HepG2 (cell line): ENCODE data around the gene ZNF683. TPM values are rescaled to one million over a fixed set of nuclear protein-coding genes. Genes with fewer than 3 reads are reported as not detected.

Experiments used
- AFF4 ChIP-seq: sonication (generic); formaldehyde crosslinking; IDR thresholded peaks from 2 replicates; pipeline ENCODE4 v1.4.0; 2020; ENCODE audit warnings: missing genetic modification reagents
- AGO1 ChIP-seq: fragments of 200-400 bp; formaldehyde crosslinking; IDR thresholded peaks from 2 replicates; pipeline ENCODE4 v1.6.1; 2017; ENCODE audit warnings: mild to moderate bottlenecking, low read depth, low read length, moderate library complexity; ENCODE audit not compliant: poor library complexity, severe bottlenecking
- BRCA1 ChIP-seq: sonication (generic); formaldehyde crosslinking; IDR thresholded peaks from 2 replicates; pipeline ENCODE4 v1.4.0; 2020; ENCODE audit warnings: missing genetic modification reagents
- HHEX ChIP-seq: IDR thresholded peaks from 2 replicates; pipeline ENCODE4 v1.6.1; 2016; ENCODE audit warnings: control low read depth
- HNRNPH1 ChIP-seq: fragments of 200-400 bp; formaldehyde crosslinking; optimal IDR thresholded peaks from 2 replicates; pipeline ENCODE3; 2017; ENCODE audit warnings: mild to moderate bottlenecking, low read depth, low read length
- MAFK ChIP-seq, 2 experiments: IDR thresholded peaks in 1 of 2; conservative IDR thresholded peaks in 1 of 2; 2 replicates each; pipeline ENCODE4 v1.6.1; 2011; ENCODE audit warnings: improper control_type of control experiment in 2 of 2, low read length in 2 of 2
- MXI1 ChIP-seq: IDR thresholded peaks from 3 replicates; pipeline ENCODE4 v1.6.1; 2012; ENCODE audit warnings: low read depth, low read length, inconsistent platforms, borderline replicate concordance
- PHF5A ChIP-seq: IDR thresholded peaks from one replicate; pipeline ENCODE4 v1.6.1; 2018; ENCODE audit warnings: low read depth, missing genetic modification reagents; ENCODE audit not compliant: unreplicated experiment
- POGZ ChIP-seq: sonication (generic); formaldehyde crosslinking; IDR thresholded peaks from 2 replicates; pipeline ENCODE4 v1.4.0; 2020; ENCODE audit warnings: mild to moderate bottlenecking, missing genetic modification reagents
- WIZ ChIP-seq: sonication (generic); formaldehyde crosslinking; IDR thresholded peaks from 2 replicates; pipeline ENCODE4 v1.5.1; 2020; ENCODE audit warnings: mild to moderate bottlenecking, missing genetic modification reagents
- ZNF10 ChIP-seq: sonication (generic); formaldehyde crosslinking; IDR thresholded peaks from 2 replicates; pipeline ENCODE4 v1.4.0; 2020; ENCODE audit warnings: mild to moderate bottlenecking, low read depth, missing genetic modification reagents, borderline replicate concordance
- ZNF101 ChIP-seq: sonication (generic); formaldehyde crosslinking; IDR thresholded peaks from 2 replicates; pipeline ENCODE4 v1.4.0; 2020; ENCODE audit warnings: mild to moderate bottlenecking, low read depth, missing genetic modification reagents, borderline replicate concordance
- ZNF276 ChIP-seq: sonication (generic); formaldehyde crosslinking; IDR thresholded peaks from 2 replicates; pipeline ENCODE4 v1.4.0; 2020; ENCODE audit warnings: mild to moderate bottlenecking, low read depth, missing genetic modification reagents
- polyA plus RNA-seq, 8 experiments: library from polyadenylated mRNA; depleted of rRNA in 3 of 8; stranded (reverse) in 7 of 8; unstranded in 1 of 8; fragments of >200 nt; fragmentation: Illumina TruSeq in 4 of 8; extraction: Trizol in 4 of 8; gene quantifications; 2 replicates each; pipeline versions ENCODE4 v1.2.1 to v1.2.3, GENCODE V29; 2011 to 2016; ENCODE audit warnings: low read depth in 4 of 8, missing spikeins in 1 of 8, mixed read lengths in 1 of 8; ENCODE audit not compliant: insufficient read depth in 1 of 8
- total RNA-seq, 5 experiments: library from RNA; depleted of rRNA; stranded (reverse); fragments of >200 nt; fragmentation: Illumina TruSeq; extraction: Trizol; gene quantifications; 2 replicates each; pipeline ENCODE4 v1.2.3, GENCODE V29; 2016; ENCODE audit warnings: low read depth in 1 of 5
- TF ChIP-seq, protein P1 (sequence below): sonication (generic); formaldehyde crosslinking; IDR thresholded peaks from 2 replicates; pipeline ENCODE4 v1.5.1; 2020; ENCODE audit warnings: mild to moderate bottlenecking, moderate library complexity, missing genetic modification reagents

Gene ZNF683
- total and polyA plus RNA-seq, 2 of the 13 experiments (the other 11 are each of a cell fraction or from before 2014, with no cell fraction given), result not detected

- TF ChIP-seq AGO1 (no peak), BRCA1 (no peak), HNRNPH1 (no peak), AFF4 (no peak), POGZ (no peak), MAFK (conservative IDR thresholded peaks at IDR 0.05 in 1 of 2, IDR thresholded peaks at IDR 0.05 in 1 of 2; ENCODE audit: low read length in 2 of 2) (no peak), HHEX (CRISPR knock-in tag) (no peak), ZNF10 (CRISPR knock-in tag) (no peak), PHF5A (CRISPR knock-in tag) (no peak), ZNF101 (CRISPR knock-in tag) (no peak), ZNF276 (CRISPR knock-in tag) (no peak), WIZ (CRISPR knock-in tag) (no peak), MXI1 (no peak)
- TF ChIP-seq, protein P1, sequence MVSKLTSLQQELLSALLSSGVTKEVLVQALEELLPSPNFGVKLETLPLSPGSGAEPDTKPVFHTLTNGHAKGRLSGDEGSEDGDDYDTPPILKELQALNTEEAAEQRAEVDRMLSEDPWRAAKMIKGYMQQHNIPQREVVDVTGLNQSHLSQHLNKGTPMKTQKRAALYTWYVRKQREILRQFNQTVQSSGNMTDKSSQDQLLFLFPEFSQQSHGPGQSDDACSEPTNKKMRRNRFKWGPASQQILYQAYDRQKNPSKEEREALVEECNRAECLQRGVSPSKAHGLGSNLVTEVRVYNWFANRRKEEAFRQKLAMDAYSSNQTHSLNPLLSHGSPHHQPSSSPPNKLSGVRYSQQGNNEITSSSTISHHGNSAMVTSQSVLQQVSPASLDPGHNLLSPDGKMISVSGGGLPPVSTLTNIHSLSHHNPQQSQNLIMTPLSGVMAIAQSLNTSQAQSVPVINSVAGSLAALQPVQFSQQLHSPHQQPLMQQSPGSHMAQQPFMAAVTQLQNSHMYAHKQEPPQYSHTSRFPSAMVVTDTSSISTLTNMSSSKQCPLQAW (CRISPR knock-in tag), result 0 out of 2 replicates have a peak, but pooled peaks have one; percentile 34
Measured at GRCh38 chr1:26353976-26354820, 18.4 kb downstream of the ZNF683 start, which contains the start of gene CRYBG2 (continued).
